Gastroesophageal sphincter (tissue), 3 donors: ENCODE data around the gene OR10A5.

Experiments
- POLR2A ChIP-seq, 2 donors: fragments of 450-650 bp; IDR thresholded peaks; one replicate each; pipeline ENCODE4 v1.6.1; 2017; ENCODE audit warnings: antibody characterized with exemption in 2 of 2, mild to moderate bottlenecking in 2 of 2, moderate library complexity in 1 of 2
- POLR2AphosphoS5 ChIP-seq: sonication (generic); formaldehyde crosslinking; IDR thresholded peaks from one replicate; pipeline ENCODE4 v1.6.1; 2017; ENCODE audit warnings: antibody characterized with exemption
- TF ChIP-seq, protein P1 (sequence below), 4 experiments: fragments of 200-600 bp in 2 of 4; fragments of 450-650 bp in 2 of 4; sonication (generic) in 1 of 4; IDR thresholded peaks; one replicate each; pipeline ENCODE4 v1.5.1; 2017 to 2019; ENCODE audit warnings: antibody characterized with exemption in 4 of 4, mild to moderate bottlenecking in 2 of 4, moderate library complexity in 2 of 4

DNA sequence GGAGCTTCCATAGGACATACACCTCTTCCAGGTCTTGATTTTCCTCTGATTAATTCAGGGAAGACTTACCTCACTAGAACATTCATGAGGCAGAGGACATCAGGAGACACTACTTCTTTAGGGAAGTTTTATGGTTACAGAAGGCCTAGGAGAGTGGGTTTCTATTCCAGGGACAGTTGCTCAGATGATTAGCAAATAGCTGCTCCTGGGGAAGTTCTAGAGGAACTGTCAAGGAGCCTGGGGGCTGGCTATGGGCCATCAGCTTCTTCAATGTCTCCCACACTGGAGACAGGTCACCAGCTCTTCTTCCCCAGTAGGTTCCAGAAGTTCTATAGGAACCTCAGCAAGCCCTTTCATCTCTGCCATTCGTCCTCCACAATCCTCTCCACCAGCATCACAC is 11.5 kb upstream of the OR10A5 start:
- TF ChIP-seq, protein P1, sequence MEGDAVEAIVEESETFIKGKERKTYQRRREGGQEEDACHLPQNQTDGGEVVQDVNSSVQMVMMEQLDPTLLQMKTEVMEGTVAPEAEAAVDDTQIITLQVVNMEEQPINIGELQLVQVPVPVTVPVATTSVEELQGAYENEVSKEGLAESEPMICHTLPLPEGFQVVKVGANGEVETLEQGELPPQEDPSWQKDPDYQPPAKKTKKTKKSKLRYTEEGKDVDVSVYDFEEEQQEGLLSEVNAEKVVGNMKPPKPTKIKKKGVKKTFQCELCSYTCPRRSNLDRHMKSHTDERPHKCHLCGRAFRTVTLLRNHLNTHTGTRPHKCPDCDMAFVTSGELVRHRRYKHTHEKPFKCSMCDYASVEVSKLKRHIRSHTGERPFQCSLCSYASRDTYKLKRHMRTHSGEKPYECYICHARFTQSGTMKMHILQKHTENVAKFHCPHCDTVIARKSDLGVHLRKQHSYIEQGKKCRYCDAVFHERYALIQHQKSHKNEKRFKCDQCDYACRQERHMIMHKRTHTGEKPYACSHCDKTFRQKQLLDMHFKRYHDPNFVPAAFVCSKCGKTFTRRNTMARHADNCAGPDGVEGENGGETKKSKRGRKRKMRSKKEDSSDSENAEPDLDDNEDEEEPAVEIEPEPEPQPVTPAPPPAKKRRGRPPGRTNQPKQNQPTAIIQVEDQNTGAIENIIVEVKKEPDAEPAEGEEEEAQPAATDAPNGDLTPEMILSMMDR (IDR thresholded peaks at IDR 0.05), result no peak
- TF ChIP-seq POLR2A (IDR thresholded peaks at IDR 0.05) (no peak), POLR2AphosphoS5 (no peak)
